GM12891 (cell line): Measurements from ENCODE around the gene FREM3.
"Not testable (repeated sequence)": the region's sequence is repeated elsewhere in the genome, so short reads cannot be mapped to it uniquely, and the experiment has no call there.

ENCODE experiments used
- DNase-seq: peaks from one replicate; pipeline ENCODE4 v3.0.0; 2011; ENCODE audit warnings: low spot score; ENCODE audit not compliant: insufficient read length
- FAIRE-seq: peaks from 2 replicates; lab custom pipeline; 2011; peaks lifted over from hg19 to GRCh38; lab: Jason Lieb, UNC
- PAX5 ChIP-seq: IDR thresholded peaks from 2 replicates; pipeline ENCODE4 v1.6.1; 2011; ENCODE audit warnings: low read length, moderate library complexity, mild to moderate bottlenecking; ENCODE audit not compliant: insufficient read depth, severe bottlenecking
- POLR2A ChIP-seq: IDR thresholded peaks from 2 replicates; pipeline ENCODE4 v1.6.1; 2011; ENCODE audit warnings: low read depth, low read length, control low read depth
- POLR2AphosphoS5 ChIP-seq: IDR thresholded peaks from 2 replicates; pipeline ENCODE4 v1.6.1; 2011; ENCODE audit warnings: low read depth, low read length, control low read depth
- POU2F2 ChIP-seq: IDR thresholded peaks from 2 replicates; pipeline ENCODE4 v1.6.1; 2011; ENCODE audit warnings: low read depth, mild to moderate bottlenecking, control low read depth, low read length, moderate library complexity
- SPI1 ChIP-seq: IDR thresholded peaks from 2 replicates; pipeline ENCODE4 v1.6.1; 2011; ENCODE audit warnings: low read depth, low read length, control low read depth
- TAF1 ChIP-seq: IDR thresholded peaks from 2 replicates; pipeline ENCODE4 v1.6.1; 2011; ENCODE audit warnings: low read depth, low read length, control low read depth

Gene FREM3

DNA sequence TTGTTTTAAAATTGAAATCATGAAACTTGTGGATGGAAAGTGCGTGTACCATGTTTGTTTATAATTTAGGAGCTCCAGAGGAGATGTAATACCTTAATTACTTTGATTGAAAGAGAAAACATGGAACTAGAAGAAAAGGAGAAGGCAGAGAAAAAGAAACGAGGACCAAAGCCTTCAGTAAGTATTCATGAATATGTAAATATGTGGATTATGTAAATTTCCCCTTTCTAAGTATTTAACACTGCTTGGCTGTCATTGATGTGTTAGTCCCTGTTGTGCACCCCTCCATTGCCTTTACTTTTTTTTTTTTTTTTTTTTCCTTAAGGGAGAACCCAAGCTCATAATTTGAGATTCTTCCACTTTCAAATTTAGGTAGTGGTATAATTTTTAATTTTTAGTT is 150.5 kb downstream of the FREM3 start:
- FAIRE-seq (no peak), DNase-seq (no peak)

DNA sequence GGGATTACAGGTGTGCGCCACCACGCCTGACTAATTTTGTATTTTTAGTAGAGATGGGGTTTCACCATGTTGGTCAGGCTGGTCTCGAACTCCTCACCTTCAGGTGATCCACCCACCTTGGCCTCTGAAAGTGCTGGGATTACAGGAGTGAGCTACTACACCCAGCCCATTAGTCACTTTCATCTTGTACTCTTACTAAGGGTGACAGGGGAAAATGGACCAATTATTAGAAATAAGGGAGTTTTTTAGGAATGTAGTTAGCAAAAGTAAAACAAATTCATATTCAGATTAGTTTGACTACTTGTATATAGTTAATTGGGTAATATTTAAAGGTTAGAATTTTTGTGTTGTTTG is 160.8 kb downstream of the FREM3 start:
- DNase-seq (no peak), FAIRE-seq (no peak)
- TF ChIP-seq TAF1 (no peak), SPI1 (no peak), POLR2AphosphoS5 (no peak), POU2F2 (no peak), PAX5 (no peak), POLR2A (no peak)

More for the DNA sequence above, 150.5 kb downstream of the FREM3 start:
- TF ChIP-seq POLR2A (no peak), POLR2AphosphoS5 (no peak), PAX5 (no peak), POU2F2 (no peak), SPI1 (no peak), TAF1 (no peak)

GRCh38 chr4:143538979-143539669 is 161.4 kb downstream of the FREM3 start:
- no peak for TF ChIP-seq POLR2AphosphoS5
- TF ChIP-seq POU2F2, result no peak
- no peak for TF ChIP-seq PAX5
- no peak for FAIRE-seq
- DNase-seq, result no peak

DNA sequence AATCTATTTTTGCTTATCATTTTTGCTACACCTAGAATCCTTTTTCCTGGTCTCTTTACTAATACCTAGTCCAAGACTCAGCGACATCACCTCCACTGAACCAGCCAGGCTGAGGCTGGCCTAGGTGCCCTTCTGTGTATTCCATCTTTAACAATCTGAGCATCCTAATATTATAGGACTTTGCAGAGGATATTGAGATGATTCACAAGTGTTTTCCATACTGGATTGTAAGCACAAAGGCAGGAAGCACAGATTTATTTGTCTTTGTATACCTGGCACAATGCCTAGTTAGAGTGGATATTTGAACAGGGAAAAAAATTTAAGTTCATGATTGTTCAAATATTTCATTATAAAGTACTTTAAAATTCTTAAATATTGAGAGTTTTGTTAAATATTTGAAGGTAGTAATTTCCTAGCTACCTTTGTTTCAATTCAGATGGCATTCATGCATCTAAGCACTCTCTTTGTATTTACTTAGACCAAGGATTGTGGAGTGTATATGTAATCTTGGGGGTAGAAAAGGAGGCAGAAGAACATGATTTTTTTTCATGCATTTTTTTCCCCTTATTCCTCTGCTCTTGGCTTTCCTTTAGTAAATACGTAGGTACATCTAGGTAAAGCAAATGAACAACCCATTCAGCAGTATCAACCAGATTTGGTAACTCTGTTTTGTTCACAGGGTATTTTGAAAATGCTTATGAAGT is 168.5 kb downstream of the FREM3 start:
- FAIRE-seq (no peak), DNase-seq (no peak)
- TF ChIP-seq POLR2AphosphoS5 (no peak), SPI1 (no peak), POU2F2 (no peak), POLR2A (no peak), TAF1 (no peak), PAX5 (no peak)

DNA sequence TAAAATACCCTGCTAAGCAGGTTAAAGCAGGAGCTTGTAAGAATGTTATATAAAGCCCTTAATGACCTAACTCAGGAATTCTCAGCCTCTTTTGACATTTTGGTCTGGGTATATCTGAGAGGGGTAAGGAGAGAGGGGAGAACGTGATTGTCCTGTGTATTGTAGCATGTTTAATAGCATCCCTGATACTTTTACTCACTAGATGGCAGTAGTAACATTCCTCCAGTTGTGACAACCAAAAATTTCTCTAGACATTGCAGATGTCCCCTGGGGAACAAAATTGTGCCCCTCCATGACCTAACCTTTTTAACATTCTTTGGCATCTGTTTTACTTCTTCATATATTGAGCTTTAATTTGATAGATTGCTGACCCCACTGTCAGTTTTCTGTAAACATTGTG is 169.1 kb downstream of the FREM3 start:
- peak; percentile 16 for FAIRE-seq
- DNase-seq, result no peak
- TF ChIP-seq POLR2A (no peak), SPI1 (no peak), POLR2AphosphoS5 (no peak), TAF1 (no peak), POU2F2 (no peak), PAX5 (no peak)

- not testable (repeated sequence) for FAIRE-seq
Observed at GRCh38 chr4:143528046-143528445, 172.4 kb downstream of the FREM3 start.

More at GRCh38 chr4:143528046-143528445, 172.4 kb downstream of the FREM3 start:
- DNase-seq, result not testable (repeated sequence)
